Activated CD4-positive, alpha-beta T cell treated with anti-CD3 and anti-CD28 coated beads, Interleukin-2, Interleukin-6, amounts not matched to agents 100 ng/mL and 50 ng/mL, durations not matched to agents 16 hours and 8 hours (primary cell): ENCODE results near the gene JAG1.
A peak's percentile ranks its signal among the peaks of the same experiment; 100 is the strongest.
"Not testable (repeated sequence)": the region's sequence is repeated elsewhere in the genome, so short reads cannot be mapped to it uniquely, and the experiment has no call there.

Source experiments
- DNase-seq: peaks from one replicate; pipeline ENCODE4 v3.0.0-alpha.2; 2020

JAG1 gene

GRCh38 chr20:10604865-10605440, 68.8 kb downstream of the JAG1 start:
- no peak for DNase-seq

- DNase-seq: no peak
These were observed 69.6 kb downstream of the JAG1 start for GRCh38 chr20:10603971-10604864.

GRCh38 chr20:10603378-10603777, 70.4 kb downstream of the JAG1 start:
- peak; percentile 64 for DNase-seq

- DNase-seq: no peak
These were observed 71.5 kb downstream of the JAG1 start for GRCh38 chr20:10602221-10602871.

- DNase-seq: no peak
These were observed 76.2 kb downstream of the JAG1 start for GRCh38 chr20:10597637-10598036.

- no peak for DNase-seq
These were observed 77.1 kb downstream of the JAG1 start for GRCh38 chr20:10596710-10597121.

GRCh38 chr20:10595985-10596384, 77.8 kb downstream of the JAG1 start:
- DNase-seq: no peak

GRCh38 chr20:10595266-10595665, 78.5 kb downstream of the JAG1 start:
- no peak for DNase-seq

GRCh38 chr20:10594296-10594868, 79.4 kb downstream of the JAG1 start:
- no peak for DNase-seq

- no peak for DNase-seq
These were observed 81.8 kb downstream of the JAG1 start for GRCh38 chr20:10591946-10592521.

GRCh38 chr20:10590950-10591671, 82.7 kb downstream of the JAG1 start:
- no peak for DNase-seq

- not testable (repeated sequence) for DNase-seq
These were observed 83.4 kb downstream of the JAG1 start for GRCh38 chr20:10590446-10590845.
